H9 (cell line): ENCODE measurements around the gene SMC5. TPM values are rescaled to one million over a fixed set of nuclear protein-coding genes. Genes with fewer than 3 reads are reported as not detected.

ENCODE experiments used
- DNase-seq: peaks from one replicate; pipeline ENCODE4 v3.0.0-alpha.2; 2017
- H2AFZ ChIP-seq: one replicate; pipeline ENCODE4 v1.6.1; 2013; ENCODE audit warnings: mild to moderate bottlenecking, low read length, control low read depth, moderate library complexity
- H2AK5ac ChIP-seq: 2 replicates; pipeline ENCODE4 v1.6.1; 2013; ENCODE audit warnings: low read length, control low read depth, mixed read lengths; ENCODE audit not compliant: insufficient read length
- H2BK120ac ChIP-seq: one replicate; pipeline ENCODE4 v1.6.1; 2013; ENCODE audit warnings: low read depth, mild to moderate bottlenecking, low read length, control low read depth, inconsistent platforms; ENCODE audit not compliant: poor library complexity, severe bottlenecking
- H2BK12ac ChIP-seq: 2 replicates; pipeline ENCODE4 v1.6.1; 2013; ENCODE audit warnings: low read length, control low read depth, mixed read lengths, low read depth; ENCODE audit not compliant: insufficient read length
- H2BK15ac ChIP-seq: 2 replicates; pipeline ENCODE4 v1.6.1; 2013; ENCODE audit warnings: low read depth, low read length, control low read depth
- H2BK20ac ChIP-seq: one replicate; pipeline ENCODE4 v1.6.1; 2013; ENCODE audit warnings: low read depth, mild to moderate bottlenecking, low read length, control low read depth, inconsistent platforms; ENCODE audit not compliant: poor library complexity, severe bottlenecking
- H2BK5ac ChIP-seq: 2 replicates; pipeline ENCODE4 v1.6.1; 2013; ENCODE audit warnings: low read length, control low read depth, mixed read lengths; ENCODE audit not compliant: insufficient read length
- H3K14ac ChIP-seq: 2 replicates; pipeline ENCODE4 v1.6.1; 2013; ENCODE audit warnings: low read length, control low read depth; ENCODE audit not compliant: insufficient read depth
- H3K18ac ChIP-seq: 2 replicates; pipeline ENCODE4 v1.6.1; 2013; ENCODE audit warnings: low read depth, mild to moderate bottlenecking, mixed read lengths, low read length, control low read depth; ENCODE audit not compliant: insufficient read length
- H3K23ac ChIP-seq: 2 replicates; pipeline ENCODE4 v1.6.1; 2013; ENCODE audit warnings: low read length, control low read depth, mixed read lengths, low read depth; ENCODE audit not compliant: insufficient read length
- H3K23me2 ChIP-seq: 2 replicates; pipeline ENCODE4 v1.6.1; 2013; ENCODE audit warnings: low read depth, mild to moderate bottlenecking, mixed read lengths, low read length, control low read depth; ENCODE audit not compliant: insufficient read length, poor library complexity, severe bottlenecking
- H3K27ac ChIP-seq: 2 replicates; pipeline ENCODE4 v1.5.1; 2013; ENCODE audit warnings: low read length, control low read depth, mixed read lengths, low read depth; ENCODE audit not compliant: insufficient read length
- H3K27me3 ChIP-seq: 2 replicates; pipeline ENCODE4 v1.6.1; 2013; ENCODE audit warnings: low read length, control low read depth, inconsistent platforms; ENCODE audit not compliant: insufficient read depth
- H3K4ac ChIP-seq: 2 replicates; pipeline ENCODE4 v1.6.1; 2013; ENCODE audit warnings: low read depth, mild to moderate bottlenecking, control low read depth, inconsistent platforms, low read length, moderate library complexity
- H3K4me1 ChIP-seq: 2 replicates; pipeline ENCODE4 v1.6.1; 2013; ENCODE audit warnings: low read length, control low read depth, inconsistent platforms; ENCODE audit not compliant: insufficient read depth
- H3K4me2 ChIP-seq: 2 replicates; pipeline ENCODE4 v1.6.1; 2013; ENCODE audit warnings: low read length, control low read depth, mixed read lengths; ENCODE audit not compliant: insufficient read length, insufficient read depth
- H3K56ac ChIP-seq: 2 replicates; pipeline ENCODE4 v1.6.1; 2013; ENCODE audit warnings: low read depth, mild to moderate bottlenecking, mixed read lengths, low read length, control low read depth; ENCODE audit not compliant: insufficient read length
- H3K79me1 ChIP-seq: 2 replicates; pipeline ENCODE4 v1.6.1; 2013; ENCODE audit warnings: low read depth, mild to moderate bottlenecking, moderate library complexity, low read length, control low read depth, inconsistent platforms; ENCODE audit not compliant: insufficient read depth, poor library complexity, severe bottlenecking
- H3K79me2 ChIP-seq: 2 replicates; pipeline ENCODE4 v1.6.1; 2013; ENCODE audit warnings: low read length, control low read depth, inconsistent platforms; ENCODE audit not compliant: insufficient read depth
- H3K9ac ChIP-seq: 2 replicates; pipeline ENCODE4 v1.6.1; 2013; ENCODE audit warnings: low read length, control low read depth, mixed read lengths; ENCODE audit not compliant: insufficient read length; ENCODE audit errors: extremely low read depth
- H3K9me3 ChIP-seq: one replicate; pipeline ENCODE4 v1.6.1; 2013; ENCODE audit warnings: low read depth, low read length, inconsistent platforms; ENCODE audit not compliant: control insufficient read depth
- H3T11ph ChIP-seq: one replicate; pipeline ENCODE4 v1.6.1; 2013; ENCODE audit warnings: mild to moderate bottlenecking, low read length, control low read depth, inconsistent platforms
- H4K20me1 ChIP-seq: one replicate; pipeline ENCODE4 v1.6.1; 2013; ENCODE audit not compliant: control insufficient read depth, insufficient read length, insufficient read depth
- H4K5ac ChIP-seq: 2 replicates; pipeline ENCODE4 v1.6.1; 2013; ENCODE audit warnings: low read depth, mild to moderate bottlenecking, mixed read lengths, low read length, control low read depth; ENCODE audit not compliant: insufficient read length
- H4K8ac ChIP-seq: replicated peaks from 2 replicates; pipeline ENCODE4 v1.6.1; 2013; ENCODE audit warnings: low read length, control low read depth, mixed read lengths, low read depth; ENCODE audit not compliant: insufficient read length
- H4K91ac ChIP-seq: 2 replicates; pipeline ENCODE4 v1.6.1; 2013; ENCODE audit warnings: low read depth, mild to moderate bottlenecking, moderate library complexity, mixed read lengths, low read length, control low read depth; ENCODE audit not compliant: insufficient read length
- H3K27ac Mint-ChIP-seq, 3 experiments: 2 replicates in 2 of 3; 3 replicates in 1 of 3; pipeline ENCODE4 v1.8.0; 2020 to 2021; ENCODE audit warnings: mixed read lengths in 3 of 3, mild to moderate bottlenecking in 1 of 3, moderate library complexity in 1 of 3
- H3K27me3 Mint-ChIP-seq: 2 replicates; pipeline ENCODE4 v1.8.0; 2021; ENCODE audit warnings: low read depth, mild to moderate bottlenecking, moderate library complexity, mixed read lengths
- H3K36me3 Mint-ChIP-seq, 3 experiments: 2 replicates in 2 of 3; 3 replicates in 1 of 3; pipeline ENCODE4 v1.8.0; 2020 to 2021; ENCODE audit warnings: low read depth in 3 of 3, mixed read lengths in 3 of 3; ENCODE audit not compliant: insufficient read depth in 1 of 3
- H3K4me1 Mint-ChIP-seq, 2 experiments: 2 replicates each; pipeline ENCODE4 v1.8.0; 2020; ENCODE audit warnings: mixed read lengths in 2 of 2
- H3K4me3 Mint-ChIP-seq, 2 experiments: 2 replicates in 1 of 2; 3 replicates in 1 of 2; pipeline ENCODE4 v1.8.0; 2020 to 2021; ENCODE audit warnings: mild to moderate bottlenecking in 2 of 2, mixed read lengths in 2 of 2, moderate library complexity in 1 of 2
- H3K9me3 Mint-ChIP-seq, 2 experiments: 2 replicates in 1 of 2; 3 replicates in 1 of 2; pipeline ENCODE4 v1.8.0; 2020; ENCODE audit warnings: mild to moderate bottlenecking in 2 of 2, mixed read lengths in 2 of 2, moderate library complexity in 1 of 2
- CTCF ChIP-seq: fragments of 200-600 bp; sonication (generic); conservative IDR thresholded peaks from 3 replicates; pipeline ENCODE4 v1.8.0; 2021; ENCODE audit warnings: antibody characterized with exemption, mild to moderate bottlenecking
- WGBS: extraction: QIAGEN DNeasy Blood & Tissue Kit; methylation state at CpG from one replicate; pipeline ENCODE4 v1.1.7; 2013; ENCODE audit warnings: missing lambda C conversion rate, low lambda C conversion rate, mixed read lengths; ENCODE audit not compliant: insufficient read length; ENCODE audit errors: extremely low coverage; 5-methylcytosine and 5-hydroxymethylcytosine counted together
- total RNA-seq: library from RNA; stranded (reverse); gene quantifications from 2 replicates; pipeline ENCODE4 v1.2.1, GENCODE V29; 2021

The SMC5 gene
- total RNA-seq, 1 experiment from 2014 or later = 29.6 TPM

GRCh38 chr9:70303268-70303667 is 44.5 kb downstream of the SMC5 start:
- H3K18ac ChIP-seq = no peak overlapping the region
- H3K36me3 Mint-ChIP-seq = peaks cover 18 to 59% (median 56%) of the 10 kb centered on the region in 3 experiments; a peak in 6 of 7 replicates
- H3T11ph ChIP-seq = no peak overlapping the region
- H3K9me3 Mint-ChIP-seq = no peaks in the 10 kb centered on the region
- H3K14ac ChIP-seq = no peak overlapping the region
- H2BK5ac ChIP-seq = no peak overlapping the region
- no CpG with 5 or more reads among the region's 5 CpGs for WGBS
- no peak overlapping the region for H4K8ac ChIP-seq
- H3K23ac ChIP-seq = no peak overlapping the region
- H2BK120ac ChIP-seq = no peak overlapping the region
- H2AFZ ChIP-seq = no peak overlapping the region
- H3K27me3 ChIP-seq = no peaks in the 10 kb centered on the region
- H3K79me2 ChIP-seq = no peaks in the 10 kb centered on the region
- H3K4me3 Mint-ChIP-seq = no peak overlapping the region
- no peak overlapping the region for H2BK15ac ChIP-seq
- no peak overlapping the region for H4K5ac ChIP-seq
- H2BK12ac ChIP-seq = no peak overlapping the region
- no peak overlapping the region for H3K27ac ChIP-seq
- no peaks in the 10 kb centered on the region for H3K27me3 Mint-ChIP-seq
- H4K91ac ChIP-seq = no peak overlapping the region
- no peak overlapping the region for H2AK5ac ChIP-seq
- no peaks in the 10 kb centered on the region for H3K79me1 ChIP-seq
- no peak overlapping the region for H3K4me2 ChIP-seq
- no peak overlapping the region for H3K27ac Mint-ChIP-seq
- no peak overlapping the region for H3K4ac ChIP-seq
- H3K4me1 Mint-ChIP-seq = no peaks in the 10 kb centered on the region
- no peaks in the 10 kb centered on the region for H3K23me2 ChIP-seq
- H3K4me1 ChIP-seq = no peaks in the 10 kb centered on the region
- H2BK20ac ChIP-seq = no peak overlapping the region
- no peaks in the 10 kb centered on the region for H3K9me3 ChIP-seq
- no peak overlapping the region for H3K9ac ChIP-seq
- DNase-seq = no peak
- no peak overlapping the region for H3K56ac ChIP-seq
- TF ChIP-seq CTCF = no peak
- no peaks in the 10 kb centered on the region for H4K20me1 ChIP-seq
